Liver (tissue), 9 donors: ENCODE results near the gene FBXW4. TPM values are rescaled to one million over a fixed set of nuclear protein-coding genes. Genes with fewer than 3 reads are reported as not detected.

Experiments used
- DNase-seq: peaks from one replicate; pipeline ENCODE4 v3.0.0-alpha.2; 2017; ENCODE audit warnings: low spot score
- H3K27ac ChIP-seq, 2 donors: one replicate each; pipeline ENCODE4 v1.7.0; 2013; ENCODE audit warnings: inconsistent platforms in 2 of 2, low read length in 2 of 2, control low read depth in 1 of 2, low read depth in 1 of 2, mild to moderate bottlenecking in 1 of 2
- H3K27me3 ChIP-seq, 4 donors: one replicate each; pipeline versions ENCODE4 v1.6.1 to v1.7.0; 2013; ENCODE audit warnings: low read length in 3 of 4, inconsistent platforms in 1 of 4, mild to moderate bottlenecking in 1 of 4, moderate library complexity in 1 of 4; ENCODE audit not compliant: control insufficient read depth in 4 of 4, insufficient read depth in 4 of 4
- H3K36me3 ChIP-seq, 4 donors: one replicate each; pipeline versions ENCODE4 v1.6.1 to v1.7.0; 2013; ENCODE audit warnings: low read length in 3 of 4, mild to moderate bottlenecking in 3 of 4, low read depth in 1 of 4, moderate library complexity in 1 of 4; ENCODE audit not compliant: control insufficient read depth in 4 of 4, insufficient read depth in 3 of 4
- H3K4me1 ChIP-seq, 4 donors: one replicate each; pipeline versions ENCODE4 v1.6.1 to v1.7.0; 2013; ENCODE audit warnings: low read length in 3 of 4, mild to moderate bottlenecking in 3 of 4, moderate library complexity in 1 of 4; ENCODE audit not compliant: control insufficient read depth in 4 of 4, insufficient read depth in 4 of 4
- H3K4me3 ChIP-seq, 3 donors: one replicate each; pipeline versions ENCODE4 v1.6.1 to v1.7.0; 2013; ENCODE audit warnings: low read length in 3 of 3, control low read depth in 1 of 3, low read depth in 1 of 3, mild to moderate bottlenecking in 1 of 3
- H3K9ac ChIP-seq, 2 donors: one replicate each; pipeline ENCODE4 v1.7.0; 2013; ENCODE audit warnings: low read length in 2 of 2, mild to moderate bottlenecking in 2 of 2, moderate library complexity in 2 of 2, control low read depth in 1 of 2, low read depth in 1 of 2
- H3K9me3 ChIP-seq, 4 donors: one replicate each; pipeline versions ENCODE4 v1.6.1 to v1.7.0; 2013; ENCODE audit warnings: low read length in 3 of 4; ENCODE audit not compliant: control insufficient read depth in 4 of 4
- FOXA1 ChIP-seq: IDR thresholded peaks from 2 replicates; pipeline ENCODE4 v1.6.1; 2016; ENCODE audit warnings: antibody characterized with exemption
- FOXA2 ChIP-seq: IDR thresholded peaks from 2 replicates; pipeline ENCODE4 v1.6.1; 2016; ENCODE audit warnings: antibody characterized with exemption
- GABPA ChIP-seq, 2 donors: IDR thresholded peaks in 1 of 2; conservative IDR thresholded peaks in 1 of 2; 2 replicates each; pipeline ENCODE4 v1.6.1; 2016; ENCODE audit warnings: antibody characterized with exemption in 2 of 2, mild to moderate bottlenecking in 1 of 2, moderate library complexity in 1 of 2
- HNF4A ChIP-seq, 2 donors: conservative IDR thresholded peaks; 2 replicates each; pipeline ENCODE4 v1.6.1; 2016; ENCODE audit warnings: antibody characterized with exemption in 2 of 2, mild to moderate bottlenecking in 2 of 2
- HNF4G ChIP-seq: IDR thresholded peaks from 2 replicates; pipeline ENCODE4 v1.6.1; 2016; ENCODE audit warnings: antibody characterized with exemption
- JUND ChIP-seq, 2 donors: IDR thresholded peaks; 2 replicates each; pipeline ENCODE4 v1.6.1; 2016; ENCODE audit warnings: antibody characterized with exemption in 2 of 2
- NR2F2 ChIP-seq: IDR thresholded peaks from 2 replicates; pipeline ENCODE4 v1.6.1; 2016; ENCODE audit warnings: antibody characterized with exemption
- RXRA ChIP-seq, 2 donors: IDR thresholded peaks; 2 replicates each; pipeline ENCODE4 v1.6.1; 2017 to 2018; ENCODE audit warnings: antibody characterized with exemption in 2 of 2, mild to moderate bottlenecking in 1 of 2
- SP1 ChIP-seq: IDR thresholded peaks from 2 replicates; pipeline ENCODE4 v1.6.1; 2018; ENCODE audit warnings: antibody characterized with exemption, mild to moderate bottlenecking
- TAF1 ChIP-seq: conservative IDR thresholded peaks from 2 replicates; pipeline ENCODE4 v1.6.1; 2016; ENCODE audit warnings: antibody characterized with exemption, mild to moderate bottlenecking
- WGBS: extraction: QIAGEN DNeasy Blood & Tissue Kit; methylation state at CpG from one replicate; pipeline ENCODE4 v1.1.7; 2013; 5-methylcytosine and 5-hydroxymethylcytosine counted together
- polyA plus RNA-seq, 2 donors: library from polyadenylated mRNA; stranded (reverse) in 1 of 2; unstranded in 1 of 2; fragments of 200-250 nt in 1 of 2; fragments of >200 nt in 1 of 2; fragmentation: Nextera tagmentation in 1 of 2; extraction: Ambion mirVana in 1 of 2; gene quantifications; one replicate each; pipeline versions ENCODE4 v1.2.1 to v1.2.3, GENCODE V29; 2013 to 2015
- total RNA-seq, 2 donors: library from RNA; depleted of rRNA; stranded (reverse); fragments of >200 nt; gene quantifications; one replicate each; pipeline ENCODE4 v1.2.3, GENCODE V29; 2014
- TF ChIP-seq, protein P1 (sequence below): IDR thresholded peaks from 2 replicates; pipeline ENCODE4 v1.6.1; 2016; ENCODE audit warnings: antibody characterized with exemption
- TF ChIP-seq, protein P2 (sequence below): IDR thresholded peaks from 2 replicates; pipeline ENCODE4 v1.6.1; 2016; ENCODE audit warnings: antibody characterized with exemption, mild to moderate bottlenecking
- TF ChIP-seq, protein P3 (sequence below): fragments of 150-350 bp; IDR thresholded peaks from 2 replicates; pipeline ENCODE4 v1.5.1; 2017; ENCODE audit warnings: improper control_type of control experiment, low read depth, low read length; ENCODE audit not compliant: missing input control
- TF ChIP-seq, protein P4 (sequence below): IDR thresholded peaks from 2 replicates; pipeline ENCODE4 v1.6.1; 2016; ENCODE audit warnings: antibody characterized with exemption
- TF ChIP-seq, protein P5 (sequence below): IDR thresholded peaks from 2 replicates; pipeline ENCODE4 v1.6.1; 2016; ENCODE audit warnings: antibody characterized with exemption
- donor health status: healthy.
- donor health status: healthy.
- donor health status: healthy.
- donor health status: healthy.
- donor health status: healthy.

Gene FBXW4
- total and polyA plus RNA-seq, 4 donors, result 5.4 to 54.1 (median 20.5) TPM

DNA sequence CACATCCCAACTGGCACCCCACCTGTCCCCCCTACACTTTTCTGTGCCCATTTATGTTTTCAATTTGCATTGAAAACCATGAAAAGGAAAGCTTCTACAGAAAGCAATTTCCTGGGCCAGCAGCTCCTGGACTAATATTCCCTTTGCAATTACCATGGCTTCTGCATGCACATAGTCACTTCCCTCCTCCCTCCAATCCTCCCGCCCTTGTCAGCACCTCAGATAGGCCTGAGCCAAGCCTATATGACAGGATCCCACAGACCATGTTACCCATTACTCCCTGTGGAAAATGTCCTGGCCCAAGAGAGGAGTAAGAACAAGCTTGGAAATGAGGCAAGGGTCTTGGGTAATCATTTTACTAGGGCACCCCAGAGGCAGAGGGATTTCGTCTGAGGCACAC, 38.1 kb downstream of the FBXW4 start:
- H3K27me3 ChIP-seq, result no peaks in the 10 kb centered on the region
- H3K9me3 ChIP-seq, result no peaks in the 10 kb centered on the region
- H3K27ac ChIP-seq, result no peak overlapping the region
- DNase-seq, result no peak
- no peaks in the 10 kb centered on the region for H3K4me1 ChIP-seq
- WGBS, result 98% methylated on average over 2 of the region's 2 CpGs
- no peak overlapping the region for H3K4me3 ChIP-seq
- TF ChIP-seq GABPA (IDR thresholded peaks at IDR 0.05 in 1 of 2, conservative IDR thresholded peaks at IDR 0.05 in 1 of 2) (no peak), RXRA (IDR thresholded peaks at IDR 0.05) (no peak), FOXA2 (no peak), HNF4A (conservative IDR thresholded peaks at IDR 0.05) (no peak), TAF1 (no peak)
- TF ChIP-seq, protein P1, sequence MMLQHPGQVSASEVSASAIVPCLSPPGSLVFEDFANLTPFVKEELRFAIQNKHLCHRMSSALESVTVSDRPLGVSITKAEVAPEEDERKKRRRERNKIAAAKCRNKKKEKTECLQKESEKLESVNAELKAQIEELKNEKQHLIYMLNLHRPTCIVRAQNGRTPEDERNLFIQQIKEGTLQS, result no peak
- TF ChIP-seq, protein P2, sequence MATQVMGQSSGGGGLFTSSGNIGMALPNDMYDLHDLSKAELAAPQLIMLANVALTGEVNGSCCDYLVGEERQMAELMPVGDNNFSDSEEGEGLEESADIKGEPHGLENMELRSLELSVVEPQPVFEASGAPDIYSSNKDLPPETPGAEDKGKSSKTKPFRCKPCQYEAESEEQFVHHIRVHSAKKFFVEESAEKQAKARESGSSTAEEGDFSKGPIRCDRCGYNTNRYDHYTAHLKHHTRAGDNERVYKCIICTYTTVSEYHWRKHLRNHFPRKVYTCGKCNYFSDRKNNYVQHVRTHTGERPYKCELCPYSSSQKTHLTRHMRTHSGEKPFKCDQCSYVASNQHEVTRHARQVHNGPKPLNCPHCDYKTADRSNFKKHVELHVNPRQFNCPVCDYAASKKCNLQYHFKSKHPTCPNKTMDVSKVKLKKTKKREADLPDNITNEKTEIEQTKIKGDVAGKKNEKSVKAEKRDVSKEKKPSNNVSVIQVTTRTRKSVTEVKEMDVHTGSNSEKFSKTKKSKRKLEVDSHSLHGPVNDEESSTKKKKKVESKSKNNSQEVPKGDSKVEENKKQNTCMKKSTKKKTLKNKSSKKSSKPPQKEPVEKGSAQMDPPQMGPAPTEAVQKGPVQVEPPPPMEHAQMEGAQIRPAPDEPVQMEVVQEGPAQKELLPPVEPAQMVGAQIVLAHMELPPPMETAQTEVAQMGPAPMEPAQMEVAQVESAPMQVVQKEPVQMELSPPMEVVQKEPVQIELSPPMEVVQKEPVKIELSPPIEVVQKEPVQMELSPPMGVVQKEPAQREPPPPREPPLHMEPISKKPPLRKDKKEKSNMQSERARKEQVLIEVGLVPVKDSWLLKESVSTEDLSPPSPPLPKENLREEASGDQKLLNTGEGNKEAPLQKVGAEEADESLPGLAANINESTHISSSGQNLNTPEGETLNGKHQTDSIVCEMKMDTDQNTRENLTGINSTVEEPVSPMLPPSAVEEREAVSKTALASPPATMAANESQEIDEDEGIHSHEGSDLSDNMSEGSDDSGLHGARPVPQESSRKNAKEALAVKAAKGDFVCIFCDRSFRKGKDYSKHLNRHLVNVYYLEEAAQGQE, result no peak
- TF ChIP-seq, protein P3, sequence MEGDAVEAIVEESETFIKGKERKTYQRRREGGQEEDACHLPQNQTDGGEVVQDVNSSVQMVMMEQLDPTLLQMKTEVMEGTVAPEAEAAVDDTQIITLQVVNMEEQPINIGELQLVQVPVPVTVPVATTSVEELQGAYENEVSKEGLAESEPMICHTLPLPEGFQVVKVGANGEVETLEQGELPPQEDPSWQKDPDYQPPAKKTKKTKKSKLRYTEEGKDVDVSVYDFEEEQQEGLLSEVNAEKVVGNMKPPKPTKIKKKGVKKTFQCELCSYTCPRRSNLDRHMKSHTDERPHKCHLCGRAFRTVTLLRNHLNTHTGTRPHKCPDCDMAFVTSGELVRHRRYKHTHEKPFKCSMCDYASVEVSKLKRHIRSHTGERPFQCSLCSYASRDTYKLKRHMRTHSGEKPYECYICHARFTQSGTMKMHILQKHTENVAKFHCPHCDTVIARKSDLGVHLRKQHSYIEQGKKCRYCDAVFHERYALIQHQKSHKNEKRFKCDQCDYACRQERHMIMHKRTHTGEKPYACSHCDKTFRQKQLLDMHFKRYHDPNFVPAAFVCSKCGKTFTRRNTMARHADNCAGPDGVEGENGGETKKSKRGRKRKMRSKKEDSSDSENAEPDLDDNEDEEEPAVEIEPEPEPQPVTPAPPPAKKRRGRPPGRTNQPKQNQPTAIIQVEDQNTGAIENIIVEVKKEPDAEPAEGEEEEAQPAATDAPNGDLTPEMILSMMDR, result no peak
- no peak overlapping the region for H3K9ac ChIP-seq
- peaks cover 7 to 52% (median 28%) of the 10 kb centered on the region in 4 donors for H3K36me3 ChIP-seq

DNA sequence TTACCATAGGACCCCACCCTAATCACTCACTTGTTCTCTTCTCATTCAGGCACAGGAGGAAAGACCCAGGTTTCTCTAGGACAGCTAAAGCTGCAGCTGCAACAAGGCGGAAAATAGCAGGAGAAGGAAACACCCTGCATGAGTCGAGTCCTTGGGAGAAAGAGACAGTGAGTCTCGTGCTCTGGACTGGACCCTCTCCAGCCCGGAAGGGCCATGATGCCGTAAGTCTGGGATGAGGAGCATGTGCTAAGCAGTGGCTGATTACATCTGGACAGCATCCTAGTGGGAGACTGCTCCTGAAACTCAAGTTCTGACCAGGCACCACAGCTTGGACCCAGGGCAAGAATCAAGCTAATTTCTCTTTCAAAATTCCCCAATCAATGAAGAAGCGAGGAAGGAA, 39.4 kb downstream of the FBXW4 start:
- Histone ChIP-seq H3K4me3 (no peak overlapping the region), H3K9me3 (no peaks in the 10 kb centered on the region), H3K36me3 (peaks cover 3 to 47% (median 23%) of the 10 kb centered on the region in 4 donors), H3K27me3 (no peaks in the 10 kb centered on the region), H3K27ac (no peak overlapping the region), H3K4me1 (no peaks in the 10 kb centered on the region), H3K9ac (no peak overlapping the region)
- no peak for TF ChIP-seq FOXA1
- TF ChIP-seq FOXA2, result no peak
- no peak for TF ChIP-seq GABPA (IDR thresholded peaks at IDR 0.05 in 1 of 2, conservative IDR thresholded peaks at IDR 0.05 in 1 of 2)
- TF ChIP-seq, protein P2, result no peak
- TF ChIP-seq HNF4G, result no peak
- TF ChIP-seq, protein P4, sequence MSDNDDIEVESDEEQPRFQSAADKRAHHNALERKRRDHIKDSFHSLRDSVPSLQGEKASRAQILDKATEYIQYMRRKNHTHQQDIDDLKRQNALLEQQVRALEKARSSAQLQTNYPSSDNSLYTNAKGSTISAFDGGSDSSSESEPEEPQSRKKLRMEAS, result no peak
- TF ChIP-seq, protein P5, sequence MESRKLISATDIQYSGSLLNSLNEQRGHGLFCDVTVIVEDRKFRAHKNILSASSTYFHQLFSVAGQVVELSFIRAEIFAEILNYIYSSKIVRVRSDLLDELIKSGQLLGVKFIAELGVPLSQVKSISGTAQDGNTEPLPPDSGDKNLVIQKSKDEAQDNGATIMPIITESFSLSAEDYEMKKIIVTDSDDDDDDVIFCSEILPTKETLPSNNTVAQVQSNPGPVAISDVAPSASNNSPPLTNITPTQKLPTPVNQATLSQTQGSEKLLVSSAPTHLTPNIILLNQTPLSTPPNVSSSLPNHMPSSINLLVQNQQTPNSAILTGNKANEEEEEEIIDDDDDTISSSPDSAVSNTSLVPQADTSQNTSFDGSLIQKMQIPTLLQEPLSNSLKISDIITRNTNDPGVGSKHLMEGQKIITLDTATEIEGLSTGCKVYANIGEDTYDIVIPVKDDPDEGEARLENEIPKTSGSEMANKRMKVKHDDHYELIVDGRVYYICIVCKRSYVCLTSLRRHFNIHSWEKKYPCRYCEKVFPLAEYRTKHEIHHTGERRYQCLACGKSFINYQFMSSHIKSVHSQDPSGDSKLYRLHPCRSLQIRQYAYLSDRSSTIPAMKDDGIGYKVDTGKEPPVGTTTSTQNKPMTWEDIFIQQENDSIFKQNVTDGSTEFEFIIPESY, result no peak
- TF ChIP-seq, protein P3, result no peak
- TF ChIP-seq HNF4A (conservative IDR thresholded peaks at IDR 0.05), result no peak
- TF ChIP-seq, protein P1, result no peak
- TF ChIP-seq JUND (IDR thresholded peaks at IDR 0.05), result no peak
- TF ChIP-seq RXRA (IDR thresholded peaks at IDR 0.05), result no peak
- no peak for TF ChIP-seq NR2F2
- TF ChIP-seq SP1, result no peak
- 83% methylated on average over 6 of the region's 6 CpGs for WGBS
- no peak for DNase-seq
